ENCODE results near the gene DDX42. TPM values are rescaled to one million over a fixed set of nuclear protein-coding genes. Genes with fewer than 3 reads are reported as not detected.

The DDX42 gene
- total and polyA plus RNA-seq, 10 donors, result 45.0 to 136 (median 116) TPM

GRCh38 chr17:63741143-63741407, 32.9 kb upstream of the DDX42 start:
- H3K27ac ChIP-seq, result peak overlapping the region; percentile 80 to 99 (median 98)
- no peaks in the 10 kb centered on the region for H3K27me3 ChIP-seq (replicated peaks in 1 of 7)
- intact Hi-C loops (cut with DNase I; ENCODE audit: low total_unique reads), result loop anchor here (10.0 kb wide), 1 partner anchor 46 kb away; no protein-coding TSS in a partner anchor
- peak overlapping the region; percentile 52 to 96 (median 80) for H3K4me3 ChIP-seq
- DNase-seq, result no peak
- no peak for TF ChIP-seq POLR2AphosphoS5 (IDR thresholded peaks at IDR 0.05)
- TF ChIP-seq CTCF (IDR thresholded peaks at IDR 0.05 in 8 of 11, conservative IDR thresholded peaks at IDR 0.05 in 3 of 11), result no peak
- TF ChIP-seq POLR2A (IDR thresholded peaks at IDR 0.05), result no peak
- H3K4me1 ChIP-seq, result peaks cover 7 to 64% (median 16%) of the 10 kb centered on the region in 6 donors
- H3K9me3 ChIP-seq, result no peaks in the 10 kb centered on the region
- H3K36me3 ChIP-seq, result peaks cover 0 to 14% (median 11%) of the 10 kb centered on the region in 6 donors
- WGBS, 5 donors, result 0 to 1% (median 0%) methylated on average over 14 of the region's 14 CpGs

- 0 to 2% (median 0%) methylated on average over 35 to 61 of the region's 61 CpGs for WGBS, 5 donors
- Histone ChIP-seq H3K27me3 (replicated peaks in 1 of 7) (no peaks in the 10 kb centered on the region), H3K4me1 (peaks cover 7 to 65% (median 16%) of the 10 kb centered on the region in 6 donors), H3K9me3 (no peaks in the 10 kb centered on the region), H3K27ac (peak within 1 kb of the TSS; percentile 80 to 99 (median 98)), H3K4me3 (peak within 1 kb of the TSS; percentile 52 to 96 (median 80)), H3K36me3 (peaks cover 0 to 19% (median 15%) of the 10 kb centered on the region in 6 donors)
- intact Hi-C loops (cut with DNase I; ENCODE audit: low total_unique reads), result loop anchor here (10.0 kb wide), 1 partner anchor 47 kb away; no protein-coding TSS in a partner anchor
- TF ChIP-seq POLR2AphosphoS5 (IDR thresholded peaks at IDR 0.05), result peak; percentile 95 to 98 (median 97)
- TF ChIP-seq CTCF (IDR thresholded peaks at IDR 0.05 in 8 of 11, conservative IDR thresholded peaks at IDR 0.05 in 3 of 11), result peak in 4 of 11 experiments; percentile 5 to 40 (median 16)
- TF ChIP-seq POLR2A (IDR thresholded peaks at IDR 0.05), result peak; percentile 47 to 83 (median 79)
- DNase-seq, result peak; percentile 100
These were observed 32.4 kb upstream of the DDX42 start, which contains the start of gene STRADA for GRCh38 chr17:63741408-63742173. Gene STRADA (minus strand): TSS chr17:63741799. CDS start chr17:63728369, 13,430 bp downstream.

- intact Hi-C loops (cut with DNase I; ENCODE audit: low total_unique reads), result no loop called here
- Histone ChIP-seq H3K27me3 (replicated peaks in 1 of 7) (no peaks in the 10 kb centered on the region), H3K36me3 (peaks cover 0 to 99% (median 79%) of the 10 kb centered on the region in 6 donors), H3K4me1 (peaks cover 0 to 50% (median 12%) of the 10 kb centered on the region in 6 donors), H3K9me3 (no peaks in the 10 kb centered on the region), H3K4me3 (peak overlapping the region in 1 of 8 donors; percentile 33), H3K27ac (peak overlapping the region; percentile 35 to 79 (median 49))
- TF ChIP-seq POLR2AphosphoS5 (IDR thresholded peaks at IDR 0.05), result peak in 1 of 3 donors; percentile 28
- TF ChIP-seq CTCF (IDR thresholded peaks at IDR 0.05 in 8 of 11, conservative IDR thresholded peaks at IDR 0.05 in 3 of 11), result no peak
- no peak for TF ChIP-seq POLR2A (IDR thresholded peaks at IDR 0.05)
- no peak for DNase-seq
- WGBS, 5 donors, result 16 to 41% (median 22%) methylated on average over 8 of the region's 8 CpGs
These were observed 22.2 kb upstream of the DDX42 start for GRCh38 chr17:63751806-63752205.

- Histone ChIP-seq H3K27ac (peak overlapping the region in 4 of 8 donors; percentile 39 to 79 (median 66)), H3K36me3 (peaks cover 0 to 99% (median 81%) of the 10 kb centered on the region in 6 donors), H3K9me3 (no peaks in the 10 kb centered on the region), H3K27me3 (replicated peaks in 1 of 7) (no peaks in the 10 kb centered on the region), H3K4me3 (no peak overlapping the region), H3K4me1 (peaks cover 0 to 49% (median 14%) of the 10 kb centered on the region in 6 donors)
- DNase-seq, result no peak
- WGBS, 5 donors, result 89 to 100% (median 91%) methylated on average over 1 of the region's 1 CpG
- intact Hi-C loops (cut with DNase I; ENCODE audit: low total_unique reads), result no loop called here
- TF ChIP-seq POLR2AphosphoS5 (IDR thresholded peaks at IDR 0.05) (no peak), POLR2A (IDR thresholded peaks at IDR 0.05) (no peak), CTCF (IDR thresholded peaks at IDR 0.05 in 8 of 11, conservative IDR thresholded peaks at IDR 0.05 in 3 of 11) (no peak)
These were observed 21.3 kb upstream of the DDX42 start for GRCh38 chr17:63752707-63753106.

Data from spleen (tissue), 11 donors.